K562 (cell line): ENCODE data around the gene UBE2H. TPM values are rescaled to one million over a fixed set of nuclear protein-coding genes. Genes with fewer than 3 reads are reported as not detected.

Experiments used
- BHLHE40 ChIP-seq: IDR thresholded peaks from 2 replicates; pipeline ENCODE4 v1.6.1; 2011; ENCODE audit warnings: low read length, improper control_type of control experiment
- ZNF133 ChIP-seq: fragments of 250-450 bp; sonication (Bioruptor Pico); IDR thresholded peaks from 2 replicates; pipeline ENCODE4 v1.4.0; 2020; ENCODE audit warnings: mild to moderate bottlenecking
- ZNF197 ChIP-seq: fragments of 200-800 bp; sonication (Bioruptor generic); IDR thresholded peaks from 2 replicates; pipeline ENCODE4 v1.6.1; 2016; ENCODE audit warnings: low read depth, missing genetic modification characterization, missing compliant biosample characterization
- polyA plus RNA-seq, 8 experiments: library from polyadenylated mRNA; depleted of rRNA in 4 of 8; stranded (reverse) in 5 of 8; unstranded in 3 of 8; fragments of >200 nt; fragmentation: Nextera tagmentation in 2 of 8; fragmentation: Illumina TruSeq in 1 of 8; extraction: Ambion mirVana in 2 of 8; extraction: Trizol in 1 of 8; gene quantifications; 2 replicates each; pipeline versions ENCODE4 v1.2.1 to v1.2.3, GENCODE V29; 2011 to 2014; ENCODE audit warnings: inconsistent platforms in 1 of 8, missing spikeins in 1 of 8
- total RNA-seq, 7 experiments: library from RNA; depleted of rRNA in 6 of 7; stranded (reverse); fragments of >200 nt in 6 of 7; fragmentation: Illumina TruSeq in 2 of 7; extraction: Trizol in 2 of 7; gene quantifications; 2 replicates each; pipeline versions ENCODE4 v1.2.1 to v1.2.3, GENCODE V29; 2011 to 2021; ENCODE audit warnings: low replicate concordance in 1 of 7
- TF ChIP-seq, protein P1 (sequence below), 2 experiments: fragments of 450-650 bp in 1 of 2; sonication (generic) in 1 of 2; formaldehyde crosslinking in 1 of 2; IDR thresholded peaks; 2 replicates each; pipeline versions ENCODE4 v1.7.1 to v1.9.0; 2016 to 2022; ENCODE audit warnings: inconsistent platforms in 1 of 2, mild to moderate bottlenecking in 1 of 2, missing genetic modification reagents in 1 of 2

Gene UBE2H
- total and polyA plus RNA-seq, 9 of the 15 experiments (the other 6 are each of a cell fraction or from before 2014, with no cell fraction given), result 6.3 to 33.0 (median 13.3) TPM

DNA sequence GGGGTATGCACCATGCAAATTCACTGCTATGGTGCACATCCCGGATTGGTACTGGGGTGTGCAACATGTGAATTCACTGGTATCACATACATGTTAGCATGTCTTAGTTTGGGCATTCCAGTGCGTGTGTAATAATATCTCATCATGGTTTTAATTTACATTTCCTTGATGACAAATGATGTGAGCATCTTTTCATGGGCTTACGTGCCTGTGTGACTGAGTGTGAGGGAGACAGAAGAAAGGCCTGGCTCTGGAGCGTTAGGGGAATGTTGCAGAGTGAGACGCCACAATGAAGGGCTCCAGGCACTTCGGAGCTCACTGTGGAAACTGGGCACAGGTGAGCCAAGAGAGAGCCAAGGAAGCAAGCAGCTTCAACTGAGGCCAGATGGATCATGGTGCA lies 162.6 kb downstream of the UBE2H start (continued):
- TF ChIP-seq, protein P1, sequence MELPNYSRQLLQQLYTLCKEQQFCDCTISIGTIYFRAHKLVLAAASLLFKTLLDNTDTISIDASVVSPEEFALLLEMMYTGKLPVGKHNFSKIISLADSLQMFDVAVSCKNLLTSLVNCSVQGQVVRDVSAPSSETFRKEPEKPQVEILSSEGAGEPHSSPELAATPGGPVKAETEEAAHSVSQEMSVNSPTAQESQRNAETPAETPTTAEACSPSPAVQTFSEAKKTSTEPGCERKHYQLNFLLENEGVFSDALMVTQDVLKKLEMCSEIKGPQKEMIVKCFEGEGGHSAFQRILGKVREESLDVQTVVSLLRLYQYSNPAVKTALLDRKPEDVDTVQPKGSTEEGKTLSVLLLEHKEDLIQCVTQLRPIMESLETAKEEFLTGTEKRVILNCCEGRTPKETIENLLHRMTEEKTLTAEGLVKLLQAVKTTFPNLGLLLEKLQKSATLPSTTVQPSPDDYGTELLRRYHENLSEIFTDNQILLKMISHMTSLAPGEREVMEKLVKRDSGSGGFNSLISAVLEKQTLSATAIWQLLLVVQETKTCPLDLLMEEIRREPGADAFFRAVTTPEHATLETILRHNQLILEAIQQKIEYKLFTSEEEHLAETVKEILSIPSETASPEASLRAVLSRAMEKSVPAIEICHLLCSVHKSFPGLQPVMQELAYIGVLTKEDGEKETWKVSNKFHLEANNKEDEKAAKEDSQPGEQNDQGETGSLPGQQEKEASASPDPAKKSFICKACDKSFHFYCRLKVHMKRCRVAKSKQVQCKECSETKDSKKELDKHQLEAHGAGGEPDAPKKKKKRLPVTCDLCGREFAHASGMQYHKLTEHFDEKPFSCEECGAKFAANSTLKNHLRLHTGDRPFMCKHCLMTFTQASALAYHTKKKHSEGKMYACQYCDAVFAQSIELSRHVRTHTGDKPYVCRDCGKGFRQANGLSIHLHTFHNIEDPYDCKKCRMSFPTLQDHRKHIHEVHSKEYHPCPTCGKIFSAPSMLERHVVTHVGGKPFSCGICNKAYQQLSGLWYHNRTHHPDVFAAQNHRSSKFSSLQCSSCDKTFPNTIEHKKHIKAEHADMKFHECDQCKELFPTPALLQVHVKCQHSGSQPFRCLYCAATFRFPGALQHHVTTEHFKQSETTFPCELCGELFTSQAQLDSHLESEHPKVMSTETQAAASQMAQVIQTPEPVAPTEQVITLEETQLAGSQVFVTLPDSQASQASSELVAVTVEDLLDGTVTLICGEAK (IDR thresholded peaks at IDR 0.05), result no peak
- TF ChIP-seq, protein P1 (CRISPR knock-in tag; IDR thresholded peaks at IDR 0.05), result no peak
- TF ChIP-seq ZNF197 (no peak), ZNF133 (CRISPR knock-in tag) (no peak), BHLHE40 (no peak)
